Measurements from ENCODE around the gene MRNIP. TPM values are rescaled to one million over a fixed set of nuclear protein-coding genes. Genes with fewer than 3 reads are reported as not detected.

The MRNIP gene
- total RNA-seq, 1 experiment from 2014 or later, result 20.2 TPM

DNA sequence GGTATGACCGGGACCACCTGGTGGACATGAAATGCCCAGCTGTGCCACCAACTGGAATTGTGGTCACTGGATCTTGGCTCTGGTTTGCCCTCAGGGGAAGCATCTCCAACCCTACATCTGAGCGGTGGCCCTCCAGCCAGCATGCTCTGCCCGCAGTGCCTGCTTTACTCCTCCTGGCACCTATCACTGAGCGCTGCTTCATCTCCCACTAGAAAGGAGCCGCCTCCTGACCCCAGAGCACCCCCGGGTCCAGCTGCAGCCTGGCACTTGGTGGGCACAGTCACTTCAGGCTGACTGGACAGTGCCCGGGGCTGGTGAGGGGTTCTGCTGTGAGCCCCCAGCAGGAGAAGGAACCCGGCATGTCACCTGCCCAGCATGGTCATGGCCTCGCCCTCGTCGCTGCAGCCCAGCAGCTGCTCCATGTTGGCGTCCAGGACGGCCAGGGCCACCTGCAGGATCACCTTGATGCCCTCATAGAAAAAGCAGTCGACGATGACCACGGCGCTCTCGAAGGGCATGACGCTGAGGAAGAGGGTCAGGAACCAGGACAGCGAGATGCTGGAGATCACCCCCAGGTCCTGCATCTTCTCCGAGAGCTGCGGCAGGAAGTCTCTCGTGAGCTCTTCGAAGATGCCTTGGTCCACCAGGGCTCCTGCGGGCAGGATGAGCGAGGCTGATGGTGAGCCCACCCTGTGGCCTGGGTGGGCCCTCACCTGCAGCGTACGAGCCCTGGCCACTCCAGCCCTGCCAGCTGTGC, 16.1 kb upstream of the MRNIP start:
- Histone ChIP-seq H3K4me1 (ENCODE audit: insufficient read depth, low read length) (no peaks in the 10 kb centered on the region), H3K27ac (ENCODE audit: low read length) (no peak overlapping the region), H3K36me3 (ENCODE audit: low read depth, low read length) (no peaks in the 10 kb centered on the region; the same call in 1 of the 2 replicates), H3K4me3 (ENCODE audit: low read length) (no peak overlapping the region), H3F3A (ENCODE audit: low read length, unreplicated experiment) (no peaks in the 10 kb centered on the region), H2AFZ (ENCODE audit: low read length) (no peak overlapping the region), H3K79me2 (ENCODE audit: low read length) (no peaks in the 10 kb centered on the region), H4K20me1 (ENCODE audit: low read length) (no peaks in the 10 kb centered on the region), H3K9me3 (ENCODE audit: low read length) (no peaks in the 10 kb centered on the region), H3K27me3 (ENCODE audit: low read length) (no peaks in the 10 kb centered on the region), H3K9me2 (replicated peaks; ENCODE audit: low read length) (no peaks in the 10 kb centered on the region), H3K4me2 (ENCODE audit: low read length) (no peak overlapping the region), H3K9ac (ENCODE audit: low read length) (no peak overlapping the region)
- no peak for ATAC-seq
- no TSS peak for BruUV-seq (replicated peaks)
- CTCF ChIA-PET, result no interaction called here
- TF ChIP-seq EZH2 (IDR thresholded peaks at IDR 0.05; ENCODE audit: low read length, unreplicated experiment), result no peak
- TF ChIP-seq, protein P1, sequence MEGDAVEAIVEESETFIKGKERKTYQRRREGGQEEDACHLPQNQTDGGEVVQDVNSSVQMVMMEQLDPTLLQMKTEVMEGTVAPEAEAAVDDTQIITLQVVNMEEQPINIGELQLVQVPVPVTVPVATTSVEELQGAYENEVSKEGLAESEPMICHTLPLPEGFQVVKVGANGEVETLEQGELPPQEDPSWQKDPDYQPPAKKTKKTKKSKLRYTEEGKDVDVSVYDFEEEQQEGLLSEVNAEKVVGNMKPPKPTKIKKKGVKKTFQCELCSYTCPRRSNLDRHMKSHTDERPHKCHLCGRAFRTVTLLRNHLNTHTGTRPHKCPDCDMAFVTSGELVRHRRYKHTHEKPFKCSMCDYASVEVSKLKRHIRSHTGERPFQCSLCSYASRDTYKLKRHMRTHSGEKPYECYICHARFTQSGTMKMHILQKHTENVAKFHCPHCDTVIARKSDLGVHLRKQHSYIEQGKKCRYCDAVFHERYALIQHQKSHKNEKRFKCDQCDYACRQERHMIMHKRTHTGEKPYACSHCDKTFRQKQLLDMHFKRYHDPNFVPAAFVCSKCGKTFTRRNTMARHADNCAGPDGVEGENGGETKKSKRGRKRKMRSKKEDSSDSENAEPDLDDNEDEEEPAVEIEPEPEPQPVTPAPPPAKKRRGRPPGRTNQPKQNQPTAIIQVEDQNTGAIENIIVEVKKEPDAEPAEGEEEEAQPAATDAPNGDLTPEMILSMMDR (conservative IDR thresholded peaks at IDR 0.05; ENCODE audit: low read depth, low read length), result no peak
- TF ChIP-seq EZH2phosphoT487 (IDR thresholded peaks at IDR 0.05; ENCODE audit: borderline replicate concordance, low read length), result no peak
- DNase-seq, result no peak
- intact Hi-C loops (cut with micrococcal nuclease), result no loop called here
- POLR2A ChIA-PET (ENCODE audit: unreplicated experiment), result no interaction called here

GRCh38 chr5:179874136-179874535, 15.5 kb upstream of the MRNIP start:
- Histone ChIP-seq H2AFZ (ENCODE audit: low read length) (no peak overlapping the region), H3K27me3 (ENCODE audit: low read length) (no peaks in the 10 kb centered on the region), H3K9me3 (ENCODE audit: low read length) (no peaks in the 10 kb centered on the region), H3F3A (ENCODE audit: low read length, unreplicated experiment) (no peaks in the 10 kb centered on the region), H3K79me2 (ENCODE audit: low read length) (no peaks in the 10 kb centered on the region), H3K36me3 (ENCODE audit: low read depth, low read length) (no peaks in the 10 kb centered on the region; the same call in 1 of the 2 replicates), H3K4me1 (ENCODE audit: insufficient read depth, low read length) (no peaks in the 10 kb centered on the region), H3K4me2 (ENCODE audit: low read length) (no peak overlapping the region), H3K9ac (ENCODE audit: low read length) (no peak overlapping the region), H3K9me2 (replicated peaks; ENCODE audit: low read length) (no peaks in the 10 kb centered on the region), H4K20me1 (ENCODE audit: low read length) (no peaks in the 10 kb centered on the region), H3K4me3 (ENCODE audit: low read length) (no peak overlapping the region), H3K27ac (ENCODE audit: low read length) (no peak overlapping the region)
- no peak for DNase-seq
- no peak for ATAC-seq
- TF ChIP-seq EZH2 (IDR thresholded peaks at IDR 0.05; ENCODE audit: low read length, unreplicated experiment), result no peak
- TF ChIP-seq EZH2phosphoT487 (IDR thresholded peaks at IDR 0.05; ENCODE audit: borderline replicate concordance, low read length), result no peak
- TF ChIP-seq, protein P1 (conservative IDR thresholded peaks at IDR 0.05; ENCODE audit: low read depth, low read length), result no peak
- CTCF ChIA-PET, result no interaction called here
- POLR2A ChIA-PET (ENCODE audit: unreplicated experiment), result no interaction called here
- BruUV-seq (replicated peaks), result no TSS peak
- intact Hi-C loops (cut with micrococcal nuclease), result no loop called here

DNA sequence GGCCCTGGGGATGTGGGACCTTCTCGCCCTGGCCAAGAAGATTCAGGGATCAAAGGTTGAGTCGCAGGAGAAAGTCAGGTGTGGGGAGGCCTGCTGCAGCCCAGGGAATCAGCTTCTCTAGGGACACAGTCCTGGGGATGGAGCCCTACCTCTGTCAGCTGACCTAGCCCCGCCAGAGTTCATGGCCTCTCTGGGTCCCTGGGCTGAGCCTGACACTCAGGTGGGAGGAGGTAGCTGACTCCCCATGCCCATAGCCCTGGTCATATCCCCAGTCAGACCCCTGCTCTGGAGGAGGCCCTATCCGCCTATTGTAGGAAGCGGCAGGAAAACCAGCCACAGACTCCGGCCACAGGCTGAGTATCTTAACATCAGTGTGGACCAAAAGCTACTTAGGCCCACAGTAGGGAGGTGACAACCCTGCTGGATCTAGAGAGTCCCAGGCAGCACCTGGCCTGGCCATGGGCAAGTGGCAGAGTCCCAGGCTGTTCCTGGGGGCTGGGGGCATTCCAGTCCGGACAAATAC, 15.0 kb upstream of the MRNIP start:
- CTCF ChIA-PET, result no interaction called here
- POLR2A ChIA-PET (ENCODE audit: unreplicated experiment), result no interaction called here
- H3K4me2 ChIP-seq (ENCODE audit: low read length), result no peak overlapping the region

More for the DNA sequence above, 15.0 kb upstream of the MRNIP start:
- no peak overlapping the region for H3K9ac ChIP-seq (ENCODE audit: low read length)
- H3K27me3 ChIP-seq (ENCODE audit: low read length), result no peaks in the 10 kb centered on the region
- DNase-seq (no peak), ATAC-seq (no peak)
- H3K27ac ChIP-seq (ENCODE audit: low read length), result no peak overlapping the region
- H3F3A ChIP-seq (ENCODE audit: low read length, unreplicated experiment), result no peaks in the 10 kb centered on the region
- H3K9me2 ChIP-seq (replicated peaks; ENCODE audit: low read length), result no peaks in the 10 kb centered on the region
- BruUV-seq (replicated peaks), result no TSS peak
- no peaks in the 10 kb centered on the region for H3K4me1 ChIP-seq (ENCODE audit: insufficient read depth, low read length)
- no peaks in the 10 kb centered on the region for H4K20me1 ChIP-seq (ENCODE audit: low read length)
- intact Hi-C loops (cut with micrococcal nuclease), result no loop called here
- H3K9me3 ChIP-seq (ENCODE audit: low read length), result no peaks in the 10 kb centered on the region
- no peaks in the 10 kb centered on the region for H3K79me2 ChIP-seq (ENCODE audit: low read length)
- no peak for TF ChIP-seq EZH2phosphoT487 (IDR thresholded peaks at IDR 0.05; ENCODE audit: borderline replicate concordance, low read length)
- TF ChIP-seq EZH2 (IDR thresholded peaks at IDR 0.05; ENCODE audit: low read length, unreplicated experiment), result no peak
- TF ChIP-seq, protein P1 (conservative IDR thresholded peaks at IDR 0.05; ENCODE audit: low read depth, low read length), result no peak
- no peak overlapping the region for H2AFZ ChIP-seq (ENCODE audit: low read length)
- no peaks in the 10 kb centered on the region; the same call in 1 of the 2 replicates for H3K36me3 ChIP-seq (ENCODE audit: low read depth, low read length)
- no peak overlapping the region for H3K4me3 ChIP-seq (ENCODE audit: low read length)
